Measurements from ENCODE around the gene LIPC.

Gene LIPC

DNA sequence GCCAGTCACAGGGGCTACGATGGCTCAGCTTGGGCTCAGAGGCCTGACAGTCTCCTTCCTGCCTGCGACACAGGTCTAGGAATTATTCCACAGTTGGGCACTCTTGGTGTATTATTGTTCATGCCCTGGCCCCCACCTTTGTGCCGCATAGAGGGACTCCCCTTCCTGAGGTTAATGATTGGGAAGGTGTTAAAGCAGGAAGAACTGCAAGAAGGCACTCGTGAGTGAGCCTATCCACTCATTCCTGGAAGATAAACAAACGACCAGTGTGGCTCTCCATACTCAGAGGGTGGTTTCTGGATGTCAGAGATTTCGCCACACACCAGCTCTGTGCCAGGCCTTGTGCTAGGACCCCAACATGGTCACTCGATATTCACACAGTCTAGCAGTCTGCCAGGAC, 12.3 kb downstream of the LIPC start:
- Histone ChIP-seq H3K27ac (ENCODE audit: low read length) (no peak overlapping the region), H3K9ac (ENCODE audit: low read length) (no peak overlapping the region), H3F3A (ENCODE audit: insufficient read depth, low read length) (no peaks in the 10 kb centered on the region)

DNA sequence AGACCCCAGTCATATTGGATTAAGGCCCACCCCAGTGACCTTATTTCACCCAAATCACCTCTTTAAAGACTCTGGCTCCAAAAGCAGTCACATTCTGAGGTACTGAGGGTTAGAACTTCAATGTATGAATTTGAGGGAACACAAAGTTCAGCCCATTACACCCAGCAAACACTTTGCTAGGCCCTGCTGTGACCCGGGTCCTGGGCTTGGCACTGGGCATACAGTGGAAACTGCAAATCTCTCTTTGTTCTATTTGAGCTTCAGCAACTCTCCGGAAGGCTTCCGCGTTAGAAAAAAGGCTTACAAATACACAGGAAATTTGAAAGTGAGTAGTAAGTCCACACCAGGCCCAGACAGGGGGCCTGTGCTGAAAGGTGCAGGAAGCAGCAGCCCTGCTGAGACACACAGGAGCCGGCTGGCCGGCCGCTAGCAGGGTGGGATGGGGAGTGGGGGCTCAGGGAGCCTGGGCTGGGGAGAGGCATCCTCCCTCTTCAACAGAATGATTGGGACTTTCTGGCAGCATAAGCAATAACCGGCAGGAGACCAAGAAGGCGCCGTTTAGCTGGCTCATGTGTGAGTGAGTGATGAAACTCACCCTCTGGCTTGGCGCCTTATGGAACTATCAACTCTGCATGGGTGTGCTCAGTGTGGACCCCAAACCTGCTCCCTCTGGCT, 13.0 kb downstream of the LIPC start:
- no peaks in the 10 kb centered on the region for H3F3A ChIP-seq (ENCODE audit: insufficient read depth, low read length)
- no peak overlapping the region for H3K27ac ChIP-seq (ENCODE audit: low read length)
- no peaks in the 10 kb centered on the region for H3K36me3 ChIP-seq (replicated peaks; ENCODE audit: insufficient read depth, low read length)

More for the DNA sequence above, 12.3 kb downstream of the LIPC start:
- Histone ChIP-seq H3K9me2 (replicated peaks; ENCODE audit: insufficient read depth, low read length) (no peaks in the 10 kb centered on the region), H2AFZ (ENCODE audit: low read length) (no peak overlapping the region), H3K4me2 (ENCODE audit: low read depth, low read length) (no peak overlapping the region), H3K4me3 (ENCODE audit: low read length) (no peak overlapping the region), H3K36me3 (replicated peaks; ENCODE audit: insufficient read depth, low read length) (no peaks in the 10 kb centered on the region), H3K27me3 (replicated peaks; ENCODE audit: insufficient read depth, low read length) (no peaks in the 10 kb centered on the region), H4K20me1 (ENCODE audit: insufficient read depth, low read length) (no peaks in the 10 kb centered on the region), H3K9me3 (replicated peaks; ENCODE audit: insufficient read depth, low read length) (no peaks in the 10 kb centered on the region), H3K4me1 (ENCODE audit: low read length) (peaks cover 12% of the 10 kb centered on the region), H3K79me2 (ENCODE audit: low read length) (no peaks in the 10 kb centered on the region)
- TF ChIP-seq EZH2phosphoT487 (IDR thresholded peaks at IDR 0.05; ENCODE audit: low read length), result no peak
- no peak for TF ChIP-seq CTCF (IDR thresholded peaks at IDR 0.05; ENCODE audit: low read length)
- no peak for TF ChIP-seq EZH2 (optimal IDR thresholded peaks at IDR 0.05; ENCODE audit: low read depth, low read length)
- no peak for DNase-seq

DNA sequence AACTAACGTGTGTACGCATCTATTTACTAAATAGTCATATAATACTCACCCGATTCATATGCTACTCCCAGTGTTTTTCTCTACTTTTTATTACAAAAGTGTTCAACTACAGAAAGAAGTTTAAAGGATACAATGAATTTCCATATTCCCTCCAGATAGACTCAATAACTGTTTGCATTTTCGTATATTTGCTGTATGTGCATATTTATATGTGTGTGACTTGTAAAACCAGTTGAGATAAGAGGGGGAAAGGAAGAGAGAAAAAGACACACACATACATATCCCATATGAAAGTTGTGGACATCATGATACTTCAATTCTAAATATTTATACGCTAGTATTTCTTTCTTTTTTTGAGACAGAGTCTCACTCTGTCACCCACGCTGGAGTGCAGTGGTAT, 14.1 kb downstream of the LIPC start:
- Histone ChIP-seq H3K9me3 (replicated peaks; ENCODE audit: insufficient read depth, low read length) (no peaks in the 10 kb centered on the region), H3K36me3 (replicated peaks; ENCODE audit: insufficient read depth, low read length) (no peaks in the 10 kb centered on the region), H3K4me1 (ENCODE audit: low read length) (no peaks in the 10 kb centered on the region), H4K20me1 (ENCODE audit: insufficient read depth, low read length) (no peaks in the 10 kb centered on the region), H2AFZ (ENCODE audit: low read length) (no peak overlapping the region), H3K4me2 (ENCODE audit: low read depth, low read length) (no peak overlapping the region), H3K27ac (ENCODE audit: low read length) (no peak overlapping the region), H3K79me2 (ENCODE audit: low read length) (no peaks in the 10 kb centered on the region), H3K9me2 (replicated peaks; ENCODE audit: insufficient read depth, low read length) (no peaks in the 10 kb centered on the region), H3K4me3 (ENCODE audit: low read length) (no peak overlapping the region), H3K9ac (ENCODE audit: low read length) (no peak overlapping the region), H3K27me3 (replicated peaks; ENCODE audit: insufficient read depth, low read length) (no peaks in the 10 kb centered on the region), H3F3A (ENCODE audit: insufficient read depth, low read length) (no peaks in the 10 kb centered on the region)
- no peak for DNase-seq
- no peak for TF ChIP-seq EZH2 (optimal IDR thresholded peaks at IDR 0.05; ENCODE audit: low read depth, low read length)
- no peak for TF ChIP-seq CTCF (IDR thresholded peaks at IDR 0.05; ENCODE audit: low read length)
- TF ChIP-seq EZH2phosphoT487 (IDR thresholded peaks at IDR 0.05; ENCODE audit: low read length), result no peak

More for the DNA sequence above, 13.0 kb downstream of the LIPC start:
- no peak overlapping the region for H3K4me3 ChIP-seq (ENCODE audit: low read length)
- H3K27me3 ChIP-seq (replicated peaks; ENCODE audit: insufficient read depth, low read length), result no peaks in the 10 kb centered on the region
- no peak overlapping the region for H3K4me2 ChIP-seq (ENCODE audit: low read depth, low read length)
- peaks cover 4% of the 10 kb centered on the region for H3K4me1 ChIP-seq (ENCODE audit: low read length)
- DNase-seq, result no peak
- no peak overlapping the region for H3K9ac ChIP-seq (ENCODE audit: low read length)
- H4K20me1 ChIP-seq (ENCODE audit: insufficient read depth, low read length), result no peaks in the 10 kb centered on the region
- TF ChIP-seq CTCF (IDR thresholded peaks at IDR 0.05; ENCODE audit: low read length), result no peak
- TF ChIP-seq EZH2phosphoT487 (IDR thresholded peaks at IDR 0.05; ENCODE audit: low read length), result no peak
- TF ChIP-seq EZH2 (optimal IDR thresholded peaks at IDR 0.05; ENCODE audit: low read depth, low read length), result no peak
- H2AFZ ChIP-seq (ENCODE audit: low read length), result no peak overlapping the region
- H3K9me3 ChIP-seq (replicated peaks; ENCODE audit: insufficient read depth, low read length), result no peaks in the 10 kb centered on the region
- H3K9me2 ChIP-seq (replicated peaks; ENCODE audit: insufficient read depth, low read length), result no peaks in the 10 kb centered on the region
- H3K79me2 ChIP-seq (ENCODE audit: low read length), result no peaks in the 10 kb centered on the region
